GM06990 (cell line): ENCODE results near the gene MYT1.

Experiments
- DNase-seq: peaks from one replicate; pipeline ENCODE4 v3.0.0-alpha.2; 2011; ENCODE audit not compliant: insufficient read length; ENCODE audit errors: extremely low read depth
- H3K27me3 ChIP-seq: replicated peaks from 2 replicates; pipeline ENCODE4 v1.6.0; 2011; ENCODE audit warnings: low read length; ENCODE audit not compliant: control insufficient read depth, insufficient read depth
- H3K36me3 ChIP-seq: 2 replicates; pipeline ENCODE4 v1.5.1; 2011; ENCODE audit warnings: low read length; ENCODE audit not compliant: control insufficient read depth, insufficient read depth
- H3K4me3 ChIP-seq: replicated peaks from 2 replicates; pipeline ENCODE4 v1.5.1; 2011; ENCODE audit warnings: low read depth, mild to moderate bottlenecking, control low read depth, low read length
- CTCF ChIP-seq: IDR thresholded peaks from 2 replicates; pipeline ENCODE4 v1.5.1; 2011; ENCODE audit warnings: low read length, control low read depth, mild to moderate bottlenecking, inconsistent platforms; ENCODE audit not compliant: insufficient read depth, poor library complexity, severe bottlenecking

Gene MYT1

DNA sequence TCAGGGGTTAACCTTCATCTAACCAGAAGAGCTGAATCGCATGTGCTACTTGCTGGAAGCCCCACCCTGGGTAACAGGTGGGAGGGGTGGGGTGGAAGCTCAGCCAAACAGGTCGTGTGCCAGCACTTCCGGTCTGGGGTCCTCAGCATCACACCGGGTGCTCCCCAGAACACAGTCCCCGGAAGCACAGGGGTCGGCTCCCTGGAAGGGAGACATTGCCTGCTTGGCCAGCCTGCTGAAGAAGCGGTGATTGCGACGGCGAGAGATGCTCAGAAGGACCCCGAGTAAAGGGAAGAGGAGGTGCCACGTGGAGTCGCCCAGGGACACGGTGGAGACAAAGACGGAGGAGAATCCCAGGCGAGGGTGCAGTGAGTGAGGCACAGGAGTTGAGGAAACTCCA is 36.5 kb downstream of the MYT1 start:
- TF ChIP-seq CTCF = no peak
- DNase-seq = no peak
- no peak overlapping the region for H3K4me3 ChIP-seq

GRCh38 chr20:64201653-64202052 is 37.4 kb downstream of the MYT1 start:
- Histone ChIP-seq H3K4me3 (no peak overlapping the region), H3K27me3 (no peaks in the 10 kb centered on the region; the same call in 1 of the 2 replicates), H3K36me3 (no peaks in the 10 kb centered on the region)
- DNase-seq = no peak
- TF ChIP-seq CTCF = no peak

More for the DNA sequence above, 36.5 kb downstream of the MYT1 start:
- Histone ChIP-seq H3K27me3 (no peaks in the 10 kb centered on the region; the same call in 1 of the 2 replicates), H3K36me3 (no peaks in the 10 kb centered on the region)

DNA sequence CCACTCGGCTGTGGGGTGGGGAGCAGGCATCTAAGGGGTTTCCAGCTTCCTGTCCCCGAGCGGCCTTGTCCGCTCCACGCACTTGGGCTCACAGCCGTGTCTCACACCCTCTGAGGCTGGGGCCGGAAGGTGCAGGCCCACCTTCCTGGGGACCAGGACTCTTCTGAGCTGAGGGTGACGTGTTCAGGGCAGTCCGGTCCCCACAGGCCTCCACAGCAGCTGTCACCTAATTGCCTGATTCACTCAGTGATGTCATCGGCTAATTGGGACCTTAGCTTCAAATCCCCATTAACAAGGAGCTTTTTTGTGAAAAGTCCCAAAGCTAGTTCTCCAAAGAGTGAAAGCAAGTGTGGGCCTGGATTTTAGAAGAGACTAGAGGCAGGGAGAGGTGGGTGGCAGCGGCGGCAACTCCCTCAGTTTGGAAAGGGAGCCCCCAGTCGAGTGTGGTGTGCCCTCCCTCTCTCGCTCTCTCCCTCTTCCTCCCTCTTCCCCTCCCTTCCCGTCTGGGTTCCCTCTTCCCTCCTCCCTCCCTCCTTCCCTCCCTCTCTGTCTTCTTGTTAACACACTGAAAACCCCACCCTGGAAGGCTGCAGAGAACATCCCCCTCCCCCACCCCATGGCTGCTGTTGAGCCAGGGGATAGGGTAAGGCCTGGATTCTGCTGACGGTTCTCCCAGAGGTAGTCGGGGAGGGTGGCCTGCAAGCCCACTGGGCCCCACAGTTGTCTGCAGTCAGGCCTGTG is 39.0 kb downstream of the MYT1 start:
- Histone ChIP-seq H3K4me3 (no peak overlapping the region), H3K27me3 (no peaks in the 10 kb centered on the region; the same call in 1 of the 2 replicates), H3K36me3 (no peaks in the 10 kb centered on the region)
- DNase-seq = no peak
- no peak for TF ChIP-seq CTCF

DNA sequence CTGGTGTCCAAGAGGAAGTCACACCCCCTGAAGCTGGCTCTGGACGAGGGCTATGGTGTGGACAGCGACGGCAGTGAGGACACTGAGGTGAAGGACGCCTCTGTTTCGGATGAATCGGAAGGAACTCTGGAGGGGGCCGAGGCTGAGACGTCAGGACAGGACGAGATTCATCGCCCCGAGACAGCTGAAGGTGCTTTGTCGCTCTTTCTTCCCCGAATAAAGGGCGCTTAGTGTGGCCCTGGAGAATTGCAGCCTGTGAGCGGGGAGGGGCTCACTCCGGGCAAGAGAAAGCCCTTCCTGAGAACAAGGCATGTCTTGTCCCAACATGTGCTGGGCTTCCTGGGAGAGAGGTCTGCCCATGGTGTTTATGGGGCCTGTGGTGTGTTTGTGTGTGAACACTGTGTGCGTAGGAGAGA is 41.4 kb downstream of the MYT1 start:
- no peak for DNase-seq
- Histone ChIP-seq H3K4me3 (no peak overlapping the region), H3K36me3 (no peaks in the 10 kb centered on the region), H3K27me3 (no peaks in the 10 kb centered on the region; the same call in none of the 2 replicates)
- TF ChIP-seq CTCF = no peak

- DNase-seq = no peak
- H3K27me3 ChIP-seq = no peaks in the 10 kb centered on the region; the same call in none of the 2 replicates
- no peak for TF ChIP-seq CTCF
- no peak overlapping the region for H3K4me3 ChIP-seq
- no peaks in the 10 kb centered on the region for H3K36me3 ChIP-seq
Measured at GRCh38 chr20:64206614-64207013, 42.4 kb downstream of the MYT1 start.
